GM12892 (cell line): ENCODE results near the gene AGBL2.
"Not testable (repeated sequence)": the region's sequence is repeated elsewhere in the genome, so short reads cannot be mapped to it uniquely, and the experiment has no call there.

Experiments
- DNase-seq: peaks from one replicate; pipeline ENCODE4 v3.0.0; 2011; ENCODE audit not compliant: insufficient read length
- FAIRE-seq: peaks from 2 replicates; lab custom pipeline; 2011; peaks lifted over from hg19 to GRCh38; lab: Jason Lieb, UNC
- POLR2A ChIP-seq: IDR thresholded peaks from 2 replicates; pipeline ENCODE4 v1.6.1; 2011; ENCODE audit warnings: low read depth, low read length, control low read depth
- POLR2AphosphoS5 ChIP-seq: IDR thresholded peaks from 2 replicates; pipeline ENCODE4 v1.6.1; 2011; ENCODE audit warnings: low read depth, low read length, control low read depth
- TAF1 ChIP-seq: IDR thresholded peaks from 2 replicates; pipeline ENCODE4 v1.6.1; 2011; ENCODE audit warnings: low read depth, mild to moderate bottlenecking, control low read depth, low read length, borderline replicate concordance

AGBL2 gene

DNA sequence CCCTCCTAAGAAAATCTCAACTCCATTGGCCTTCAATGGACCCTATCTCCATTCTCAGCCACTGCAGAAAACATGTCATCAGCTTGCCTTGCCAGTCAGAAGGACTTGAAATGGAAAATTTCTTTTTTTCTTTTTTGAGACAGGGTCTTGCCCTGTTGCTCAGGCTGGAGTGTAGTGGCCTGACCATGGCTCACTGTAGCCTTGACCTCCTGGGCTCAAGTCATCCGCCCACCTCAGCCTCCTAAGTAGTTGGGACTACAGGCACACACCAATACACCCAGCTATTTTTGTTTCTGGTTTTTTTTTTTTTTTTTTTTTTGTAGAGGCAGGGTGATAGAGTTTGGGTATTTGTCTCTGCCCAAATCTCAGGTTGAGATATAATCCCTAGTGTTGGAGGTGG is 29.0 kb downstream of the AGBL2 start:
- no peak for DNase-seq
- FAIRE-seq = no peak
- TF ChIP-seq TAF1 = no peak
- TF ChIP-seq POLR2A = no peak
- no peak for TF ChIP-seq POLR2AphosphoS5

DNA sequence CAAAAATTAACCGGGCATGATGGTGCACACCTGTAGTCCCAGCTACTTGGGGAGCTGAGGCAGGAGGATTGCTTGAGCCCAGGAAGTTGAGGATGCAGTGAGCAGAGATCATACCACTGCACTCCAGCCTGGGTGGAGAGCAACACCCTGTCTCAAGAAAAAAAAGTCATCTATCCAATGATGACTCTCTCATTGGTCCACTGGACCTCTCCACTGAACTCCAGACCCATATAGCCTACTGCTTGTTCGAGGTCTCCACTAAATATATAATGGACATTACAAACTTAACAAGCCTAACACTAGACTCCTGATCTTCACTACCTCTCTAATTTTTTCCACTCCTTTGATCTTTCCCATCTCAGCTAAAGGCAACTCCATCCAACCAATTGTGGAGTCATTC is 39.3 kb downstream of the AGBL2 start:
- TF ChIP-seq POLR2A (no peak), TAF1 (no peak), POLR2AphosphoS5 (no peak)
- DNase-seq (no peak), FAIRE-seq (no peak)

DNA sequence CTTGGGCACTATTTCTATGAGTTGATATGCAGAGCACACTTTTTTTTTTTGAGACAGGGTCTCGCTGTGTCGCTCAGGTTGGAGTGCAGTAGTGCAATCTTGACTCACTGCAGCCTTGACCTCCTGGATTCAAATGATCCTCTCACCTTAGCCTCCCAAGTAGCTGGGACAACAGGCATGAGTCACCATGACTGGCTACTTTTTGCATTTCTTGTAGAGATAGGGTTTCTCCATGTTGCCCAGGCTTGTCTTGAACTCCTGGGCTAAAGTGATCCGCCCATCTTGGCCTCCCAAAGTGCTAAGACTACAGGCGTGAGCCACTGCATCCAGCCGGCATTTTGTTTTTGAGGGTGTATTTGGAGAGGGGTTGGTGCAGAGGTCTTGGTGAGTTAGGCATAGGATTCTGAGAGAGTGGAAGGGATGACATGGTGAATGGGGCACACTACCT is 42.9 kb downstream of the AGBL2 start:
- no peak for FAIRE-seq
- TF ChIP-seq TAF1 (no peak), POLR2AphosphoS5 (no peak), POLR2A (no peak)
- DNase-seq = no peak

DNA sequence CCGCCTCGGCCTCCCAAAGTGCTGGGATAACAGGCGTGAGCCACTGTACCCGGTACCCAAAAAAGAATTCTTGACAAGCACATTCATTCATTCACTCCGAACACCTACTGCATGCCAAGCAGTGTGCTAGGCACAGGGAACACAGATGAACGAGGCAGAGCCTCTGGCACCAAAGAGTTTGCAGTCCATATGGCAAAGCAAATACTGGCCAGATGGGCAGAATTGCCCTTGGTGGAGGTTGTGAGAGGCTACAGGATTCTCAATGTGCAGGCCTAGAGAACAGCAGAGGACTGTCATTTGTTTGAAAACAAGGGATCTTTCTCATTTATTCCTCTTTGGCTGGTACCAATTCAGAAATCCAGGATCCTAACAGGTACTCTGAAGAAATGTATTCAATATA is 45.3 kb downstream of the AGBL2 start:
- DNase-seq (no peak), FAIRE-seq (no peak)
- no peak for TF ChIP-seq TAF1

DNA sequence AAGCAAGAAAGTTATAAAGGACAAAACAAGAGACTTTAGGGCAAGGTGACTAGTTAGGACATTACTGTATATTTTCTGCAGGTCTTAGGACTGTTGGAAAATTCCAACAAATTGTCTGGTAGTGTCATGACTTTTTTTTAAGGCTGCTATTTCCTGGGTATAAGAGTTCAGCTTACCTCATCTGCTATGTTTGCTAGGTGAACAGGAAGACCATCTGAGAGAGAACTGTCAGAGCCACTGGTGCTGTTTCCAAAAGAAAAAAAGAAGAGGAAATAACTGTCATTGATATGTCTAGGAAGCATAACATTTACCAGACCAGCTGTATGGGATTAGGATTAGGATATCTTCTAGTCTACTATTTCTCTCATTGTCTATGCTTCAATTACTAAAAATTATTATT is 46.5 kb downstream of the AGBL2 start:
- DNase-seq (no peak), FAIRE-seq (no peak)
- TF ChIP-seq TAF1 (no peak), POLR2AphosphoS5 (no peak), POLR2A (no peak)

DNA sequence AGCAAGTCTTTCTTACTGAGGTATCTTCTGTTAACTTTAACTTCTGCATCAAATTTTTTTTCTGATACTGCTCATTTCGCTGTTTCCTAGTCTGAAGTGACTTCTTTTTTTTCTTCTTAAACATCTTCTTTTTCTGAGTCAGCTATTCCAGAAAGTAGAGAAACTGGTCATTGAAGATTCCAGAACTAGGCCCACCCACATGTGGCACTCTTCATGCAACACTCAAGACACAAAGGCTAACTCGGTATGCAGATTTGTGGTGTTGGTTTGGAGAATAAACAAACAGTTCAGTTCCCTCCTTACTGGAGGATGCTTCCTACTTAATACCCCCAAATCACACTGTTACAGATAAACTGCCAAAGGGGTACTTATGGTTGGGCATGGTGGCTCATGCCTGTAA is 47.6 kb downstream of the AGBL2 start:
- no peak for DNase-seq
- no peak for FAIRE-seq
- no peak for TF ChIP-seq POLR2A
- no peak for TF ChIP-seq TAF1

DNA sequence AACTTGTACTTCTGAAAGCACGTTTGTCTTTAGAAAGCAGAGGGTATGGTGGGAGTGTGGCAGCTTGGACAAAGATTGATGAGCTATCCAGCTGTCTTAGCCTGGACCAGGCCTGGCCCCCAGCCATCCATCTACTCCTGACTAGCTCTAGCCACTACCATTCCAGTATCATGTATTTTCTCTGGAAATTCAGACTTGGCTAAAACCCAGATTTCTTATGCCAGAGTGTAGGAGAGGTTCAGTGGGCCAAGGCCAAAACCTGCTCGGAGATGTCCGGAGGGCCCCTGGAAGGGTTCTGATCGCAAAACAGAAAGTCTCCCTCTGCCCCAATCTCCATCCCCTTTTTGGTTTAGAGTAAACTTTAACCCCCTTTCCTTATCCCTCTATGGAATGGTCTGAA is 48.0 kb downstream of the AGBL2 start:
- TF ChIP-seq POLR2A = no peak
- TF ChIP-seq TAF1 = no peak
- TF ChIP-seq POLR2AphosphoS5 = no peak
- FAIRE-seq (no peak), DNase-seq (no peak)

DNA sequence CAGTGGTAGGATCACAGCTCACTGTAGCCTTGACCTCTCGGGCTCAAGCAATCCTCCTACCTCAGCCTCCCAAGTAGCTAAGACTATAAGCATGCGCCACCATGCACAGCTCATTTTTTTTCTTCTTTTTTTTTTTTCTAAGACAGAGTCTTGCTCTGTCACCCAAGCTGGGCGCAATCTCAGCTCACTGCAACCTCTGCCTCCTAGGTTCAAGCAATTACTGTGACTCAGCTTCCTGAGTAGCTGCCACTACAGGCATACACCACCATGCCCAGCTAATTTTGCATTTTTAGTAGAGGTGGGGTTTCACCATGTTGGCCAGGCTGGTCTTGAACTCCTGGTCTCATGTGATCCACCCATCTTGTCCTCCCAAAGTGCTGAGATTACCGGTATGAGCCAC is 50.2 kb downstream of the AGBL2 start:
- DNase-seq, FAIRE-seq: not testable (repeated sequence)

DNA sequence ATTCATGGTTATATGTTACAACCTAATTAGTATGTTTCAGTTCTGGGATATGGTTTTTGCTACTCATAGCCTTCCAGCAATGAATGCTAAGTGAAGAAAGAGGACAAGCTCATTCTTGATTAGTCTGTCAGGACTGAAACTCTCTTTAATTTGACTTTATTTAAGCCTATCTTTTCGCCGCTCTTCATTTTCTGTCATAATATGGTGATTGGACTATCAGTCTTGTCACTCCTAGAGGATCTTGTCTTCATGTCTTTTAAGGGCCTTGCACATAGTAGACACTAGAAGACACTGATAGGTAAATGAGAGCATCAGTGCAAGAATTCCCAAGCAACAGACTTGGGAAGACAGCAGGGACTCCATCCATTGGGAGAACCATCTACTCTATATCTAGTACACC is 53.9 kb downstream of the AGBL2 start:
- FAIRE-seq (no peak), DNase-seq (no peak)
- TF ChIP-seq POLR2AphosphoS5 (no peak), TAF1 (no peak), POLR2A (no peak)

DNA sequence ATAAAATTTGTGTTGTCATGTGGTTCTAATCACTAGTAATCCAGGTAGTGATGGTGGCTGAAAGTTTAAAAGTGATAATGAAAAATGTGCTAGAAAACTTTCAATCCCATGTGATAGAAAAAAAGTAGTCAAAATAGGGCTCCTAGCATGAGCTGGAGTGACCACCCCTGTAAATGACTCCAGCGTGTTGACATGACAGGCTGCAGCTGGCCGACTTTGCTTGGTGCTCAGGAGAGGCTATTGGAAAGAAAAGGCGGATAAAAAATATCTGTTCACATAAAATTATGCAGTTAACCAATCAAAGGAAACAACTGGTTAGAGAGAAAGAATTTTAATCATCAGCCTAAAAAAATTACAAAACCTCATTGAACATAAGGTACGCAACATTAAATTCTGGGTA is 55.9 kb downstream of the AGBL2 start:
- DNase-seq = no peak
- FAIRE-seq = no peak
- TF ChIP-seq POLR2AphosphoS5 (no peak), TAF1 (no peak), POLR2A (no peak)

DNA sequence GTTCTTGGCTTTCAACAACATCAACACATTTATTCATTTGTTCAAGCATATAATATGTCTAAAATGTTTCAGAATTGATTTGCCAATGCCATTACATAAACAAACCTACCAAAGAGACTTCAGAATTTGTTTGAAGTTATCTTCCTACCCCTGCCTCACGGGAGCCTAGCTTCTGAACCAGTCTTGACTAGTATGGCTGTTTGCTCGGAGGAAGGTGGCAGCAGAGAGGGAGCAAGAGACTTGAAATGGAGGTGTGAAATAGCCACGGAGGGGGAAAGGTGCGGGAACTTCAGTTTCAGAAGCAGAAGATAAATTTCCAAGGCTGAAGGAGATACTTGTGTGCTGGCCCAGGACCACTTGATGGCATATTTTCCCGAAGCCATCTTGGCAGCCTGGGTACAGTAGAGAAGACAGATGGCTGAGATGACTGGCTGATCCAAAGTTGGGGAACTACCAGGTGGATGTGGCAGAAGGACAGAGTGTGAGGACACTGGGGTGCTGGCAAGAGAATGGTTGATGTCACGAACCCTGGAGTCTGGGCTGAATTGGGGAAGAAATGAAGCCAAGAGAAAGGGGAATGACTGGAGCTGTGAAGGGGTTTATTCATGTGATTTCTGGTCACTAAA is 58.8 kb downstream of the AGBL2 start:
- FAIRE-seq = no peak
- no peak for TF ChIP-seq POLR2A
- no peak for TF ChIP-seq POLR2AphosphoS5
- no peak for DNase-seq

DNA sequence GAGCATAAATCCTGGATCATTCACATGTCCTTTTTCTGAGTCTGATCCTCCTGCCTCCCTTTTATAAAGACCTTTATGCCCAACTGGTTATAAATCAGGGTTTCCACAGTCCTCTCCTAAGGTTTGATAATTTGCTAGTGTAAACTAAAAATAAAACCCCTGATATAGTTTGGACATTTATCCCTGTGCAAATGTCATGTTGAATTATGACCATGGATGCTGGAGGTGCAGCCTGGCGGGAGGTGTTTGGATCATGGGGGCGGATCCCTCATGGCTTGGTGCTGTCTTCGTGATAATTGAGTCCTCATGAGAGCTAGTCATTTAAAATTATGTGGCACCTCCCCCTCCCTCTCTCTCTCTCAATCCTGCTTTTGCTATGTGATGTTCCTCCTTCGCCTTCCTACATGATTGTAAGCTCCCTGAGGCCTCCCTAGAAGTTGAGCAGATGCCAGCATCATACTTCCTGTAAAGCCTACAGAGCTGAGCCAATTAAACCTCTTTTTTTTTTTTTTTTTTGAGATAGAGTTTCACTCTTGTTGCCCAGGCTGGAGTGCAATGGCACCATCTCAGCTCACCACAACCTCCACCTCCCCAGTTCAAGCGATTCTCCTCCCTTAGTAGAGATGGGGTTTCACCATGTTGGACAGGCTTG is 63.2 kb downstream of the AGBL2 start:
- no peak for FAIRE-seq
- no peak for TF ChIP-seq POLR2A
- DNase-seq = no peak

DNA sequence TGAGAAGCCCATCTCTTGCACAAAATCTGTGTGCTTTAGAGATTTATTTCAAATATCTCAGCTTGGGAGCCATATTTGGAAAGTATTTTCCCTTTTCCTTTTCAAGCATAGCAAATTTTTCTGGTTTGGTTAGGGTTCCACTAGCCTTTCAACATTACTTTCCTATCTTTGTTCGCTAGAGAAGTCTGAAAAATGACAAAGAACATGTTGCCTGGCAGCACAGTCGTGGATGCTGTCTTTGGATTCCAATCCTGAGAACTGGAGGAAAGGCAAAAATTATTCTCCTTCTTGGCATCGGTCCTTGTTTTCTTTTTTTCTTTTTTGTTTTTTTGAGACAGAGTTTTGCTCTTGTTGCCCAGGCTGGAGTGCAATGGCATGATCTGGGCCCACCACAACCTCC is 65.9 kb downstream of the AGBL2 start:
- FAIRE-seq (no peak), DNase-seq (no peak)
- TF ChIP-seq POLR2AphosphoS5 = no peak
- TF ChIP-seq POLR2A = no peak
